ACC112 (cell line): ENCODE measurements around the gene STXBP3.

Experiments used
- H2AFZ ChIP-seq: fragments of 200-600 bp; sonication (generic); one replicate; pipeline ENCODE4 v1.6.0; 2017; ENCODE audit warnings: antibody characterized with exemption, low read length; ENCODE audit not compliant: unreplicated experiment
- H3K27ac ChIP-seq: fragments of 200-600 bp; sonication (generic); 2 replicates; pipeline ENCODE4 v1.5.1; 2014; ENCODE audit warnings: low read depth, mild to moderate bottlenecking, antibody characterized with exemption, low read length, moderate library complexity
- H3K27me3 ChIP-seq: fragments of 200-600 bp; sonication (generic); 2 replicates; pipeline ENCODE4 v1.6.1; 2014; ENCODE audit warnings: mild to moderate bottlenecking, antibody characterized with exemption, low read length, moderate library complexity, mixed read lengths; ENCODE audit not compliant: insufficient read depth
- H3K36me3 ChIP-seq: fragments of 200-600 bp; sonication (generic); 2 replicates; pipeline ENCODE4 v1.6.1; 2016; ENCODE audit warnings: mild to moderate bottlenecking, antibody characterized with exemption, low read length, moderate library complexity, mixed read lengths; ENCODE audit not compliant: insufficient read depth
- H3K4me1 ChIP-seq: fragments of 200-600 bp; sonication (generic); one replicate; pipeline ENCODE4 v1.6.1; 2016; ENCODE audit warnings: low read length, mixed read lengths; ENCODE audit not compliant: insufficient read depth, unreplicated experiment, control insufficient read depth
- H3K4me3 ChIP-seq: fragments of 200-600 bp; sonication (generic); 2 replicates; pipeline ENCODE4 v1.5.1; 2014; ENCODE audit warnings: mild to moderate bottlenecking, low read depth, low read length
- H3K79me2 ChIP-seq: fragments of 200-600 bp; sonication (generic); one replicate; pipeline ENCODE4 v1.6.0; 2016; ENCODE audit warnings: low read length; ENCODE audit not compliant: control insufficient read depth, unreplicated experiment, insufficient read depth

Gene STXBP3

GRCh38 chr1:108843390-108844137 lies 97.1 kb downstream of the STXBP3 start:
- Histone ChIP-seq H3K36me3 (no peaks in the 10 kb centered on the region), H3K27ac (no peak overlapping the region), H3K4me1 (no peaks in the 10 kb centered on the region), H3K27me3 (no peaks in the 10 kb centered on the region), H3K4me3 (no peak overlapping the region), H2AFZ (no peak overlapping the region), H3K79me2 (no peaks in the 10 kb centered on the region)

- Histone ChIP-seq H3K4me1 (no peaks in the 10 kb centered on the region), H3K4me3 (no peak overlapping the region), H3K27me3 (no peaks in the 10 kb centered on the region), H3K36me3 (no peaks in the 10 kb centered on the region), H2AFZ (no peak overlapping the region), H3K79me2 (no peaks in the 10 kb centered on the region), H3K27ac (no peak overlapping the region)
Measured at GRCh38 chr1:108845446-108845845, 99.0 kb downstream of the STXBP3 start.

GRCh38 chr1:108845991-108846390 lies 99.5 kb downstream of the STXBP3 start:
- no peaks in the 10 kb centered on the region for H3K4me1 ChIP-seq
- no peak overlapping the region for H2AFZ ChIP-seq
- no peaks in the 10 kb centered on the region for H3K27me3 ChIP-seq
- H3K4me3 ChIP-seq = no peak overlapping the region
- H3K79me2 ChIP-seq = no peaks in the 10 kb centered on the region
- no peaks in the 10 kb centered on the region for H3K36me3 ChIP-seq
- H3K27ac ChIP-seq = no peak overlapping the region

- peaks cover 3% of the 10 kb centered on the region for H3K4me1 ChIP-seq
- H3K4me3 ChIP-seq = no peak overlapping the region
- no peaks in the 10 kb centered on the region for H3K79me2 ChIP-seq
- no peak overlapping the region for H3K27ac ChIP-seq
- H2AFZ ChIP-seq = no peak overlapping the region
- H3K36me3 ChIP-seq = no peaks in the 10 kb centered on the region
- no peaks in the 10 kb centered on the region for H3K27me3 ChIP-seq
Measured at GRCh38 chr1:108847494-108847893, 101.0 kb downstream of the STXBP3 start.

GRCh38 chr1:108848806-108849205 lies 102.3 kb downstream of the STXBP3 start:
- no peaks in the 10 kb centered on the region for H3K79me2 ChIP-seq
- H3K27me3 ChIP-seq = no peaks in the 10 kb centered on the region
- no peak overlapping the region for H2AFZ ChIP-seq
- no peak overlapping the region for H3K27ac ChIP-seq
- no peaks in the 10 kb centered on the region for H3K36me3 ChIP-seq
- peaks cover 7% of the 10 kb centered on the region for H3K4me1 ChIP-seq
- H3K4me3 ChIP-seq = no peak overlapping the region

- H3K79me2 ChIP-seq = no peaks in the 10 kb centered on the region
- no peak overlapping the region for H2AFZ ChIP-seq
- no peak overlapping the region for H3K27ac ChIP-seq
- no peak overlapping the region for H3K4me3 ChIP-seq
- H3K4me1 ChIP-seq = peaks cover 9% of the 10 kb centered on the region
- H3K36me3 ChIP-seq = no peaks in the 10 kb centered on the region
- H3K27me3 ChIP-seq = no peaks in the 10 kb centered on the region
Measured at GRCh38 chr1:108850929-108851328, 104.5 kb downstream of the STXBP3 start.

- Histone ChIP-seq H3K27ac (no peak overlapping the region), H3K36me3 (no peaks in the 10 kb centered on the region), H3K4me1 (peaks cover 9% of the 10 kb centered on the region), H3K79me2 (no peaks in the 10 kb centered on the region), H2AFZ (peak overlapping the region; percentile 75), H3K27me3 (no peaks in the 10 kb centered on the region), H3K4me3 (no peak overlapping the region)
Measured at GRCh38 chr1:108851567-108851966, 105.1 kb downstream of the STXBP3 start.

GRCh38 chr1:108852221-108852975 lies 105.9 kb downstream of the STXBP3 start:
- Histone ChIP-seq H3K4me1 (peaks cover 9% of the 10 kb centered on the region), H3K36me3 (no peaks in the 10 kb centered on the region), H3K27ac (no peak overlapping the region), H3K27me3 (no peaks in the 10 kb centered on the region), H2AFZ (peak overlapping the region; percentile 75), H3K79me2 (no peaks in the 10 kb centered on the region), H3K4me3 (peak overlapping the region; percentile 37; the same call in 1 of the 2 replicates)

GRCh38 chr1:108854221-108855019 lies 107.9 kb downstream of the STXBP3 start:
- Histone ChIP-seq H3K79me2 (no peaks in the 10 kb centered on the region), H3K36me3 (no peaks in the 10 kb centered on the region), H3K4me3 (no peak overlapping the region), H2AFZ (no peak overlapping the region), H3K27ac (no peak overlapping the region), H3K27me3 (no peaks in the 10 kb centered on the region), H3K4me1 (peaks cover 9% of the 10 kb centered on the region)

GRCh38 chr1:108856994-108857393 lies 110.5 kb downstream of the STXBP3 start, which contains the start of gene AKNAD1:
AKNAD1 (minus strand) TSS chr1:108857094; CDS start chr1:108852664, 4,430 bp downstream.
- H3K4me3 ChIP-seq = no peak within 1 kb of the TSS
- H3K27ac ChIP-seq = no peak within 1 kb of the TSS
- H3K4me1 ChIP-seq = peaks cover 9% of the 10 kb centered on the region
- no peaks in the 10 kb centered on the region for H3K79me2 ChIP-seq
- H3K36me3 ChIP-seq = no peaks in the 10 kb centered on the region
- H3K27me3 ChIP-seq = no peaks in the 10 kb centered on the region
- H2AFZ ChIP-seq = no peak within 1 kb of the TSS
